WTC11 (cell line): ENCODE measurements around the gene RPN2. TPM values are rescaled to one million over a fixed set of nuclear protein-coding genes. Genes with fewer than 3 reads are reported as not detected.
A peak's percentile ranks its signal among the peaks of the same experiment; 100 is the strongest.

Experiments
- ATAC-seq: fragments of 200-7000 bp; cut with Tn5 transposase; 2 replicates; pipeline ENCODE4 v1.10.0; 2021; ENCODE audit warnings: mild to moderate bottlenecking, moderate library complexity
- CTCF ChIA-PET: fragments of 300-600 bp; sonication (Branson Sonifier 250); formaldehyde crosslinking; loops from one replicate; lab custom pipeline; 2021; ENCODE audit warnings: antibody characterized with exemption; lab: Charles Lee
- POLR2A ChIA-PET: fragments of 350-600 bp; sonication (Branson Sonifier 250); formaldehyde crosslinking; loops from one replicate; lab custom pipeline; 2021; ENCODE audit warnings: antibody characterized with exemption; lab: Charles Lee
- DNase-seq: peaks from one replicate; pipeline ENCODE4 v3.0.0; 2021; ENCODE audit warnings: low spot score
- H3K27ac Mint-ChIP-seq: 2 replicates; pipeline ENCODE4 v1.8.0; 2021; ENCODE audit warnings: mixed read lengths
- H3K27me3 Mint-ChIP-seq: 2 replicates; pipeline ENCODE4 v1.8.0; 2021; ENCODE audit warnings: low read depth, mild to moderate bottlenecking, moderate library complexity, mixed read lengths
- H3K36me3 Mint-ChIP-seq: 2 replicates; pipeline ENCODE4 v1.8.0; 2021; ENCODE audit warnings: mixed read lengths
- H3K4me1 Mint-ChIP-seq: 2 replicates; pipeline ENCODE4 v1.8.0; 2022; ENCODE audit warnings: mixed read lengths
- H3K4me3 Mint-ChIP-seq: 2 replicates; pipeline ENCODE4 v1.8.0; 2021; ENCODE audit warnings: mild to moderate bottlenecking, moderate library complexity, mixed read lengths
- H3K9me3 Mint-ChIP-seq: 2 replicates; pipeline ENCODE4 v1.8.0; 2021; ENCODE audit warnings: mixed read lengths
- CREB1 ChIP-seq: sonication (generic); formaldehyde crosslinking; IDR thresholded peaks from 2 replicates; pipeline ENCODE4 v1.8.0; 2023; ENCODE audit warnings: mild to moderate bottlenecking, missing genetic modification reagents
- GTF2I ChIP-seq: fragments of 250-450 bp; sonication (Bioruptor Pico); conservative IDR thresholded peaks from 2 replicates; pipeline ENCODE4 v1.4.0; 2021; ENCODE audit warnings: mild to moderate bottlenecking
- JAZF1 ChIP-seq: fragments of 250-450 bp; sonication (Bioruptor Pico); IDR thresholded peaks from 2 replicates; pipeline ENCODE4 v1.9.0; 2021; ENCODE audit warnings: moderate library complexity, mild to moderate bottlenecking, inconsistent platforms
- JUN ChIP-seq: sonication (generic); formaldehyde crosslinking; IDR thresholded peaks from 2 replicates; pipeline ENCODE4 v1.8.0; 2023; ENCODE audit warnings: mild to moderate bottlenecking, missing genetic modification reagents
- KAT7 ChIP-seq: sonication (generic); formaldehyde crosslinking; IDR thresholded peaks from 2 replicates; pipeline ENCODE4 v1.8.1; 2023; ENCODE audit warnings: missing genetic modification reagents, mild to moderate bottlenecking, borderline replicate concordance
- NR1H2 ChIP-seq: sonication (generic); formaldehyde crosslinking; IDR thresholded peaks from 2 replicates; pipeline ENCODE4 v1.9.0; 2021; ENCODE audit warnings: mild to moderate bottlenecking, moderate library complexity, missing genetic modification reagents
- SMAD4 ChIP-seq: sonication (generic); formaldehyde crosslinking; IDR thresholded peaks from 2 replicates; pipeline ENCODE4 v1.8.0; 2022; ENCODE audit warnings: mild to moderate bottlenecking, missing genetic modification reagents
- SOX15 ChIP-seq: fragments of 250-450 bp; sonication (Bioruptor Pico); IDR thresholded peaks from 2 replicates; pipeline ENCODE4 v1.9.0; 2021; ENCODE audit warnings: mild to moderate bottlenecking
- SP1 ChIP-seq: sonication (generic); formaldehyde crosslinking; conservative IDR thresholded peaks from 2 replicates; pipeline ENCODE4 v1.8.1; 2022; ENCODE audit warnings: missing genetic modification reagents
- TEAD1 ChIP-seq: sonication (generic); formaldehyde crosslinking; IDR thresholded peaks from 2 replicates; pipeline ENCODE4 v1.8.0; 2022; ENCODE audit warnings: mild to moderate bottlenecking, missing genetic modification reagents
- ZNF232 ChIP-seq: sonication (generic); formaldehyde crosslinking; IDR thresholded peaks from 2 replicates; pipeline ENCODE4 v1.8.0; 2022; ENCODE audit warnings: mild to moderate bottlenecking, missing genetic modification reagents
- ZNF263 ChIP-seq: sonication (generic); formaldehyde crosslinking; IDR thresholded peaks from 2 replicates; pipeline ENCODE4 v1.8.1; 2022; ENCODE audit warnings: low read depth, mild to moderate bottlenecking, moderate library complexity, missing genetic modification reagents
- ZNF423 ChIP-seq: fragments of 250-450 bp; sonication (Bioruptor Pico); IDR thresholded peaks from 2 replicates; pipeline ENCODE4 v2.1.2; 2022; ENCODE audit warnings: mild to moderate bottlenecking, moderate library complexity
- total RNA-seq: library from RNA; stranded (reverse); gene quantifications from 3 replicates; pipeline ENCODE4 v1.2.3, GENCODE V29; 2021
- TF ChIP-seq, protein P1 (sequence below): sonication (generic); formaldehyde crosslinking; IDR thresholded peaks from 2 replicates; pipeline ENCODE4 v1.8.1; 2022; ENCODE audit warnings: low read depth, missing genetic modification reagents, borderline replicate concordance
- TF ChIP-seq, protein P2 (sequence below): sonication (generic); formaldehyde crosslinking; IDR thresholded peaks from 2 replicates; pipeline ENCODE4 v1.8.0; 2023; ENCODE audit warnings: mild to moderate bottlenecking, missing genetic modification reagents
- TF ChIP-seq, protein P3 (sequence below): sonication (generic); formaldehyde crosslinking; IDR thresholded peaks from 2 replicates; pipeline ENCODE4 v1.8.1; 2022; ENCODE audit warnings: mild to moderate bottlenecking, missing genetic modification reagents, moderate library complexity, borderline replicate concordance
- TF ChIP-seq, protein P4 (sequence below): sonication (generic); formaldehyde crosslinking; IDR thresholded peaks from 2 replicates; pipeline ENCODE4 v1.8.1; 2023; ENCODE audit warnings: mild to moderate bottlenecking, missing genetic modification reagents, moderate library complexity
- TF ChIP-seq, protein P5 (sequence below): sonication (generic); formaldehyde crosslinking; conservative IDR thresholded peaks from 2 replicates; pipeline ENCODE4 v1.8.1; 2022; ENCODE audit warnings: mild to moderate bottlenecking, missing genetic modification reagents
- TF ChIP-seq, protein P6 (sequence below): fragments of 250-450 bp; sonication (Bioruptor Pico); IDR thresholded peaks from 2 replicates; pipeline ENCODE4 v2.1.2; 2022; ENCODE audit warnings: mild to moderate bottlenecking, moderate library complexity
- TF ChIP-seq, protein P7 (sequence below): fragments of 250-450 bp; sonication (Bioruptor Pico); conservative IDR thresholded peaks from 2 replicates; pipeline ENCODE4 v1.9.0; 2021; ENCODE audit warnings: mild to moderate bottlenecking

Gene RPN2
- total RNA-seq, 1 experiment from 2014 or later: 205 TPM

DNA sequence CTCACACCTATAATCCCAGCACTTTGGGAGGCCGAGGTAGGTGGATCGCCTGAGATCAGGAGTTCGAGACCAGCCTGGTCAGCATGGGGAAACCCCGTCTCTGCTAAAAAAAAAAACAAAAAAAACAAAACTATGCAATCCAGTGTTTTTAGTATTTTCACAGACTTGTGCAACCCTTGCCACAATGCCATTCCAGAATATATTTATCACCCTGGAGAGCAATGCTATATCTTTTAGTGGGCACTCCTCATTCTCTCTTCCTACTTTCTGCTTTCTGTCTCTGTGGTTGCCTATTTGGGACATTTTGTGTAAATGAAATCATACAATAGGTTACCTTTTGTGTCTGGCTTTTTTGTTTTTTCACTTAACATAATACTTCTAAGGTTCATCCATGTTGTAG is 39.3 kb downstream of the RPN2 start (continued):
- TF ChIP-seq, protein P1, sequence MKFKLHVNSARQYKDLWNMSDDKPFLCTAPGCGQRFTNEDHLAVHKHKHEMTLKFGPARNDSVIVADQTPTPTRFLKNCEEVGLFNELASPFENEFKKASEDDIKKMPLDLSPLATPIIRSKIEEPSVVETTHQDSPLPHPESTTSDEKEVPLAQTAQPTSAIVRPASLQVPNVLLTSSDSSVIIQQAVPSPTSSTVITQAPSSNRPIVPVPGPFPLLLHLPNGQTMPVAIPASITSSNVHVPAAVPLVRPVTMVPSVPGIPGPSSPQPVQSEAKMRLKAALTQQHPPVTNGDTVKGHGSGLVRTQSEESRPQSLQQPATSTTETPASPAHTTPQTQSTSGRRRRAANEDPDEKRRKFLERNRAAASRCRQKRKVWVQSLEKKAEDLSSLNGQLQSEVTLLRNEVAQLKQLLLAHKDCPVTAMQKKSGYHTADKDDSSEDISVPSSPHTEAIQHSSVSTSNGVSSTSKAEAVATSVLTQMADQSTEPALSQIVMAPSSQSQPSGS (CRISPR knock-in tag): no peak
- TF ChIP-seq, protein P2, sequence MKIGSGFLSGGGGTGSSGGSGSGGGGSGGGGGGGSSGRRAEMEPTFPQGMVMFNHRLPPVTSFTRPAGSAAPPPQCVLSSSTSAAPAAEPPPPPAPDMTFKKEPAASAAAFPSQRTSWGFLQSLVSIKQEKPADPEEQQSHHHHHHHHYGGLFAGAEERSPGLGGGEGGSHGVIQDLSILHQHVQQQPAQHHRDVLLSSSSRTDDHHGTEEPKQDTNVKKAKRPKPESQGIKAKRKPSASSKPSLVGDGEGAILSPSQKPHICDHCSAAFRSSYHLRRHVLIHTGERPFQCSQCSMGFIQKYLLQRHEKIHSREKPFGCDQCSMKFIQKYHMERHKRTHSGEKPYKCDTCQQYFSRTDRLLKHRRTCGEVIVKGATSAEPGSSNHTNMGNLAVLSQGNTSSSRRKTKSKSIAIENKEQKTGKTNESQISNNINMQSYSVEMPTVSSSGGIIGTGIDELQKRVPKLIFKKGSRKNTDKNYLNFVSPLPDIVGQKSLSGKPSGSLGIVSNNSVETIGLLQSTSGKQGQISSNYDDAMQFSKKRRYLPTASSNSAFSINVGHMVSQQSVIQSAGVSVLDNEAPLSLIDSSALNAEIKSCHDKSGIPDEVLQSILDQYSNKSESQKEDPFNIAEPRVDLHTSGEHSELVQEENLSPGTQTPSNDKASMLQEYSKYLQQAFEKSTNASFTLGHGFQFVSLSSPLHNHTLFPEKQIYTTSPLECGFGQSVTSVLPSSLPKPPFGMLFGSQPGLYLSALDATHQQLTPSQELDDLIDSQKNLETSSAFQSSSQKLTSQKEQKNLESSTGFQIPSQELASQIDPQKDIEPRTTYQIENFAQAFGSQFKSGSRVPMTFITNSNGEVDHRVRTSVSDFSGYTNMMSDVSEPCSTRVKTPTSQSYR (CRISPR knock-in tag): no peak
- TF ChIP-seq, protein P3, sequence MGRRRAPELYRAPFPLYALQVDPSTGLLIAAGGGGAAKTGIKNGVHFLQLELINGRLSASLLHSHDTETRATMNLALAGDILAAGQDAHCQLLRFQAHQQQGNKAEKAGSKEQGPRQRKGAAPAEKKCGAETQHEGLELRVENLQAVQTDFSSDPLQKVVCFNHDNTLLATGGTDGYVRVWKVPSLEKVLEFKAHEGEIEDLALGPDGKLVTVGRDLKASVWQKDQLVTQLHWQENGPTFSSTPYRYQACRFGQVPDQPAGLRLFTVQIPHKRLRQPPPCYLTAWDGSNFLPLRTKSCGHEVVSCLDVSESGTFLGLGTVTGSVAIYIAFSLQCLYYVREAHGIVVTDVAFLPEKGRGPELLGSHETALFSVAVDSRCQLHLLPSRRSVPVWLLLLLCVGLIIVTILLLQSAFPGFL (CRISPR knock-in tag): no peak
- TF ChIP-seq TEAD1 (CRISPR knock-in tag): no peak

DNA sequence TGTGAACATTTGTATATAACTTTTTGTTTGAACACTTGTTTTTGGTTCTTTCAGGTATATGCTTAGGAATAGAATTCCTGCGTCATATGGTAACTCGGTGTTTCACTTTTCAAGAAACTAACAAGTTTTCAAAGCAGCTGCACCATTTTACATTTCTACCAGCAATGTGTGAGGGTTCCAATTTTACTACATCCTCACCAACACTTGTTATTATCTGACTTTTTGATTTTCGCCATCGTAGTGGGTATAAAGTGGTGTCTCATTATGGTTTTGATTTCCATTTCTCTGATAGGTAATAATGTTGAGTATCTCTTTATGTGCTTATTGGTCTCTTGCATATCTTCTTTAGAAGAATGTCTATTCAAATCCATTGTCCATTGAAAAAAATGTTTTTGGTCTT is 39.8 kb downstream of the RPN2 start:
- no peak for ATAC-seq
- Mint-ChIP-seq H3K36me3 (peaks cover 54% of the 10 kb centered on the region), H3K9me3 (no peaks in the 10 kb centered on the region), H3K4me3 (no peak overlapping the region), H3K27ac (no peak overlapping the region), H3K27me3 (no peaks in the 10 kb centered on the region), H3K4me1 (peaks cover 22% of the 10 kb centered on the region)
- POLR2A ChIA-PET: no interaction called here
- TF ChIP-seq GTF2I (CRISPR knock-in tag): no peak
- TF ChIP-seq, protein P4, sequence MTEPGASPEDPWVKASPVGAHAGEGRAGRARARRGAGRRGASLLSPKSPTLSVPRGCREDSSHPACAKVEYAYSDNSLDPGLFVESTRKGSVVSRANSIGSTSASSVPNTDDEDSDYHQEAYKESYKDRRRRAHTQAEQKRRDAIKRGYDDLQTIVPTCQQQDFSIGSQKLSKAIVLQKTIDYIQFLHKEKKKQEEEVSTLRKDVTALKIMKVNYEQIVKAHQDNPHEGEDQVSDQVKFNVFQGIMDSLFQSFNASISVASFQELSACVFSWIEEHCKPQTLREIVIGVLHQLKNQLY: no peak
- no peak for TF ChIP-seq SP1 (CRISPR knock-in tag)
- no peak for TF ChIP-seq JAZF1
- TF ChIP-seq, protein P5, sequence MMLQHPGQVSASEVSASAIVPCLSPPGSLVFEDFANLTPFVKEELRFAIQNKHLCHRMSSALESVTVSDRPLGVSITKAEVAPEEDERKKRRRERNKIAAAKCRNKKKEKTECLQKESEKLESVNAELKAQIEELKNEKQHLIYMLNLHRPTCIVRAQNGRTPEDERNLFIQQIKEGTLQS (CRISPR knock-in tag): no peak
- TF ChIP-seq ZNF423 (CRISPR knock-in tag): no peak
- TF ChIP-seq ZNF232 (CRISPR knock-in tag): no peak
- TF ChIP-seq JUN: no peak
- TF ChIP-seq SMAD4: no peak
- TF ChIP-seq, protein P6, sequence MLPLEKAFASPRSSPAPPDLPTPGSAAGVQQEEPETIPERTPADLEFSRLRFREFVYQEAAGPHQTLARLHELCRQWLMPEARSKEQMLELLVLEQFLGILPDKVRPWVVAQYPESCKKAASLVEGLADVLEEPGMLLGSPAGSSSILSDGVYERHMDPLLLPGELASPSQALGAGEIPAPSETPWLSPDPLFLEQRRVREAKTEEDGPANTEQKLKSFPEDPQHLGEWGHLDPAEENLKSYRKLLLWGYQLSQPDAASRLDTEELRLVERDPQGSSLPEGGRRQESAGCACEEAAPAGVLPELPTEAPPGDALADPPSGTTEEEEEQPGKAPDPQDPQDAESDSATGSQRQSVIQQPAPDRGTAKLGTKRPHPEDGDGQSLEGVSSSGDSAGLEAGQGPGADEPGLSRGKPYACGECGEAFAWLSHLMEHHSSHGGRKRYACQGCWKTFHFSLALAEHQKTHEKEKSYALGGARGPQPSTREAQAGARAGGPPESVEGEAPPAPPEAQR (CRISPR knock-in tag): no peak
- TF ChIP-seq CREB1: no peak
- CTCF ChIA-PET: no interaction called here
- DNase-seq: no peak

DNA sequence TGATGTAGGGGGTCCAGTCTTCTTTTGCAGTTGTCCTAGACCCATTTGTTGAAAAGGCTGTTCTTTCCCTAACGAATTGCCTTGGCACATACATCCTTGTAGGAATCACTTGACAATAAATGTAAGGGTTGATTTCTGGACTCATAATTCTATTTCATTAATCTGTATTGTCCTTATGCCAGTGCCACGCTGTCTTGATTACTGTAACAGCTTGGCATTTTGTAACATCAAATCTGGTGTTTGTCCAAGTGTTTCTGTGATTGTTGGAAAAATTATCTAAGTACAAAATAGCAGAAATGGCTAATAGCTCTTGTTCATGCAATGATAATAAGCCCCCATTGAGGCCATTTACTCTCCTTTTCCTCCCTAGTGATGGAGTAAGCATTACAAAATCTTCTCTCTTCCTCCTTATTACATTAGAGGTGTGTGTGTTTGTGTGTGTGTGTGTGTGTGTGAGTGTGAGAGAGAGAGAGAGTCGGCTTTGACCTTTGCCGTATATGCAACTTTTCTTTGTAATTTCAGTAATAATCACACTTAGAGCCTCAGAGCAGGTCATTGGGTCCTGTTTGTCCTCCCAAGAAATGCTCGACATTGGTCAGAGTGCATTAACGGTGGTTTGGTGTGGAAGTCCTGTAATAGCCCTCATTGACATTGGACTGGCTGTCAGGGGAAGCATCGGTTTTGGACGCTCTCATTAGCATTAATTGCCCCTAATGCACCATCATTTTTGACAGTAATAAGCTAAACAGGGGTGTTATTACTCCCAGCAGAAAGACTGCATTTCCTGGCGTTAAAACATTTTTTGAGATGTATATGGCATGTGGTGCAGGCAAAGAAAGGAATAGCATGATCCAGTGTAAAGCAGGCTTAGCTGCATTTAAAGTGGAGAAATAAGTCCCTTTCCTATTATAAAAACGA is 40.9 kb downstream of the RPN2 start:
- POLR2A ChIA-PET: no interaction called here
- CTCF ChIA-PET: interaction anchor here (0.6 to 2.0 kb wide), 5 partner anchors 22 to 42 kb away, joined by 3 to 8 read pairs (median 3); partner anchors contain the start of gene RPN2
- H3K27ac Mint-ChIP-seq: peak overlapping the region; percentile 29
- TF ChIP-seq SOX15: no peak
- TF ChIP-seq, protein P7, sequence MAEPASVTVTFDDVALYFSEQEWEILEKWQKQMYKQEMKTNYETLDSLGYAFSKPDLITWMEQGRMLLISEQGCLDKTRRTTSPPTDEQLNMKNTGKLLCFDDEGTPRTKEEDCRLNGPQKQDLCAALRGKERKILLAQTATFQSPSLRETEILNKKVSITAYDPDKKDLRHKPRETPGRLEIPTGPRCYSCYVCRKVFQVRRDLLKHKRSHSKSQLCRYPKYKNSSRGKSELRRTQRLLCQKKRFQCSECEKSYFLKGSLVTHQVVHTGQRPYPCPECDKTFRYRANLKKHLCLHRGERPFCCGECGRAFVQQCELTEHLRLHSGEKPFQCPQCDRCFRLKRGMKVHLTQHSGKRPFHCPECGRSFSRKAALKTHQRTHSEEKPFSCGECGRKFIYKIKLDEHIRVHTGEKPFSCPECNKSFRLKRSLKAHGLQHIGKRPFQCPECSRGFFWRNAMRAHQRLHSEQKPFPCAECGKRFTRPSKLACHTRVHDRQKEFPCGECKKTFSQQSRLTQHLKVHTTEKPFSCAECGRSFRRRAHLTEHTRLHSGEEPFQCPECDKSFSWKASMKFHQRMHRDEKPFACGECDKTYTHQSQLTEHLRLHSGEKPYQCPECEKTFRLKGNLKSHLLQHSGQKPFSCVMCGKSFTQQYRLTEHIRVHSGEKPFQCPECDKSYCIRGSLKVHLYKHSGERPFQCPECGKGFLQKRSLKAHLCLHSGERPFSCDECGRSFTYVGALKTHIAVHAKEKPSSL: no peak
- TF ChIP-seq, protein P3 (CRISPR knock-in tag): no peak
- no peak for TF ChIP-seq JAZF1
- TF ChIP-seq KAT7 (CRISPR knock-in tag): no peak
- no peak for TF ChIP-seq NR1H2 (CRISPR knock-in tag)
- no peak for TF ChIP-seq ZNF263 (CRISPR knock-in tag)

More for the DNA sequence above, 40.9 kb downstream of the RPN2 start:
- H3K9me3 Mint-ChIP-seq: no peaks in the 10 kb centered on the region
- H3K4me3 Mint-ChIP-seq: no peak overlapping the region
- H3K4me1 Mint-ChIP-seq: peaks cover 22% of the 10 kb centered on the region
- no peaks in the 10 kb centered on the region for H3K27me3 Mint-ChIP-seq
- H3K36me3 Mint-ChIP-seq: peaks cover 55% of the 10 kb centered on the region
- no peak for DNase-seq
- ATAC-seq: no peak
